Panc1 (cell line): ENCODE data around the gene BCKDHA. TPM values are rescaled to one million over a fixed set of nuclear protein-coding genes. Genes with fewer than 3 reads are reported as not detected.
"Not testable (repeated sequence)": the region's sequence is repeated elsewhere in the genome, so short reads cannot be mapped to it uniquely, and the experiment has no call there.

Source experiments
- ATAC-seq: fragments of 200-7000 bp; cut with Tn5 transposase; 2 replicates; pipeline ENCODE4 v1.9.1; 2020; ENCODE audit warnings: mild to moderate bottlenecking, moderate library complexity
- BruUV-seq: library from RNA; stranded (reverse); fragments of 400-500 nt; replicated peaks from 2 replicates; lab custom pipeline; 2021; lab: Mats Ljungman, UMichigan
- CTCF ChIA-PET: fragments of 300-600 bp; sonication (Branson Sonifier 250); formaldehyde crosslinking; loops from one replicate; lab custom pipeline; 2022; ENCODE audit warnings: antibody characterized with exemption; lab: Charles Lee
- POLR2A ChIA-PET: fragments of 300-600 bp; sonication (Branson Sonifier 250); formaldehyde crosslinking; loops from one replicate; lab custom pipeline; 2022; ENCODE audit warnings: antibody characterized with exemption; lab: Charles Lee
- DNase-seq: peaks from one replicate; pipeline ENCODE4 v3.0.0-alpha.2; 2010; ENCODE audit warnings: low read depth, low spot score
- H3K27ac ChIP-seq: 2 replicates; pipeline ENCODE4 v1.5.1; 2011; ENCODE audit warnings: mild to moderate bottlenecking, low read length, inconsistent platforms
- H3K27me3 ChIP-seq: fragments of 200-500 bp; sonication (Bioruptor generic); 2 replicates; pipeline ENCODE4 v1.6.0; 2014; ENCODE audit warnings: low read length, inconsistent platforms; ENCODE audit not compliant: control insufficient read depth, insufficient read depth
- H3K36me3 ChIP-seq: fragments of 200-500 bp; sonication (Bioruptor generic); 2 replicates; pipeline ENCODE4 v1.5.1; 2014; ENCODE audit warnings: inconsistent platforms, mild to moderate bottlenecking, low read length, moderate library complexity; ENCODE audit not compliant: control insufficient read depth, insufficient read depth
- H3K4me1 ChIP-seq: 2 replicates; pipeline ENCODE4 v1.5.1; 2011; ENCODE audit warnings: inconsistent platforms, mild to moderate bottlenecking, low read length, moderate library complexity; ENCODE audit not compliant: control insufficient read depth, insufficient read depth
- H3K4me3 ChIP-seq, 2 experiments: 2 replicates each; pipeline ENCODE4 v1.5.1; 2011 to 2012; ENCODE audit warnings: low read depth in 2 of 2, low read length in 2 of 2, mild to moderate bottlenecking in 2 of 2, inconsistent platforms in 1 of 2, moderate library complexity in 1 of 2
- H3K9me3 ChIP-seq: fragments of 200-500 bp; sonication (Bioruptor generic); 2 replicates; pipeline ENCODE4 v1.5.1; 2014; ENCODE audit warnings: low read depth, mild to moderate bottlenecking, inconsistent platforms, low read length, moderate library complexity; ENCODE audit not compliant: control insufficient read depth, insufficient read depth
- CTCF ChIP-seq: fragments of 450-650 bp; IDR thresholded peaks from 2 replicates; pipeline ENCODE4 v1.5.1; 2017; ENCODE audit warnings: mild to moderate bottlenecking
- POLR2AphosphoS5 ChIP-seq: IDR thresholded peaks from 2 replicates; pipeline ENCODE4 v1.6.1; 2012; ENCODE audit warnings: mild to moderate bottlenecking, low read depth, low read length, moderate library complexity
- REST ChIP-seq, 2 experiments: IDR thresholded peaks; 2 replicates each; pipeline ENCODE4 v1.6.1; 2011 to 2012; ENCODE audit warnings: low read depth in 2 of 2, control low read depth in 1 of 2, low read length in 1 of 2, mild to moderate bottlenecking in 1 of 2, moderate library complexity in 1 of 2; ENCODE audit not compliant: insufficient read depth in 1 of 2
- SIN3A ChIP-seq: IDR thresholded peaks from 2 replicates; pipeline ENCODE4 v1.6.1; 2012; ENCODE audit warnings: low read depth, mild to moderate bottlenecking, low read length, moderate library complexity, borderline replicate concordance; ENCODE audit not compliant: insufficient read depth
- TCF7L2 ChIP-seq: IDR thresholded peaks from 2 replicates; pipeline ENCODE4 v1.6.1; 2011; ENCODE audit warnings: mild to moderate bottlenecking, low read depth, low read length, inconsistent platforms
- in situ Hi-C: cut with HindIII; loops from 2 replicates; pipeline ENCODE4 v1.10.0; 2016; ENCODE audit warnings: low sequenced_read_pairs, low pct_unique_long_range_greater_than_20kb
- intact Hi-C: fragments of 100-400 bp; cut with micrococcal nuclease; formaldehyde crosslinking; loops from one replicate; pipeline ENCODE4 v1.10.0; 2022; ENCODE audit not compliant: unreplicated experiment
- total RNA-seq: library from RNA; stranded (reverse); gene quantifications from one replicate; pipeline ENCODE4 v1.2.1, GENCODE V29; 2021; ENCODE audit not compliant: unreplicated experiment

The BCKDHA gene
- total RNA-seq, 1 experiment from 2014 or later: 11.2 TPM

GRCh38 chr19:41376998-41377365 is 20.6 kb upstream of the BCKDHA start:
- no TSS peak for BruUV-seq
- intact Hi-C loops (no loop called here), in situ Hi-C loops (no loop called here)
- POLR2A ChIA-PET: no interaction called here
- Histone ChIP-seq H3K27me3 (no peaks in the 10 kb centered on the region), H3K36me3 (no peaks in the 10 kb centered on the region), H3K4me3 (peak overlapping the region in 1 of 2 experiments; percentile 47; a peak in 3 of 4 replicates), H3K4me1 (peaks cover 4% of the 10 kb centered on the region; the same call in 1 of the 2 replicates), H3K9me3 (no peaks in the 10 kb centered on the region), H3K27ac (no peak overlapping the region)
- CTCF ChIA-PET: no interaction called here
- DNase-seq (no peak), ATAC-seq (0 out of 2 replicates have a peak, but pooled peaks have one; percentile 13)
- TF ChIP-seq REST (IDR thresholded peaks at IDR 0.05; ENCODE audit: insufficient read depth in 1 of 2, low read depth in 2 of 2, low read length in 1 of 2) (no peak), CTCF (no peak), POLR2AphosphoS5 (no peak), TCF7L2 (no peak), SIN3A (no peak)

- intact Hi-C loops (no loop called here), in situ Hi-C loops (no loop called here)
- POLR2A ChIA-PET: interaction anchor here (0.6 kb wide), 1 partner anchor 748 kb away, joined by 5 read pairs; no protein-coding TSS in a partner anchor
- ATAC-seq (0 out of 2 replicates have a peak, but pooled peaks have one; percentile 20), DNase-seq (no peak)
- no peaks in the 10 kb centered on the region for H3K36me3 ChIP-seq
- H3K4me3 ChIP-seq: no peak overlapping the region
- no peaks in the 10 kb centered on the region for H3K27me3 ChIP-seq
- BruUV-seq: no TSS peak
- no peak for TF ChIP-seq TCF7L2
- TF ChIP-seq REST (IDR thresholded peaks at IDR 0.05; ENCODE audit: insufficient read depth in 1 of 2, low read depth in 2 of 2, low read length in 1 of 2): no peak
- TF ChIP-seq SIN3A: no peak
- TF ChIP-seq CTCF: no peak
- no peak for TF ChIP-seq POLR2AphosphoS5
- CTCF ChIA-PET: no interaction called here
- no peak overlapping the region for H3K27ac ChIP-seq
- H3K4me1 ChIP-seq: peaks cover 4% of the 10 kb centered on the region; the same call in 1 of the 2 replicates
- no peaks in the 10 kb centered on the region for H3K9me3 ChIP-seq
Observed at GRCh38 chr19:41377977-41378709, 19.5 kb upstream of the BCKDHA start.

GRCh38 chr19:41381536-41381935 is 16.1 kb upstream of the BCKDHA start:
- POLR2A ChIA-PET, intact Hi-C loops, CTCF ChIA-PET, H3K4me3 ChIP-seq, in situ Hi-C loops, ATAC-seq, BruUV-seq, DNase-seq, H3K27me3 ChIP-seq, H3K4me1 ChIP-seq, H3K36me3 ChIP-seq, H3K9me3 ChIP-seq, H3K27ac ChIP-seq: not testable (repeated sequence)
